ENCODE measurements around the gene EPB41L3.

DNA sequence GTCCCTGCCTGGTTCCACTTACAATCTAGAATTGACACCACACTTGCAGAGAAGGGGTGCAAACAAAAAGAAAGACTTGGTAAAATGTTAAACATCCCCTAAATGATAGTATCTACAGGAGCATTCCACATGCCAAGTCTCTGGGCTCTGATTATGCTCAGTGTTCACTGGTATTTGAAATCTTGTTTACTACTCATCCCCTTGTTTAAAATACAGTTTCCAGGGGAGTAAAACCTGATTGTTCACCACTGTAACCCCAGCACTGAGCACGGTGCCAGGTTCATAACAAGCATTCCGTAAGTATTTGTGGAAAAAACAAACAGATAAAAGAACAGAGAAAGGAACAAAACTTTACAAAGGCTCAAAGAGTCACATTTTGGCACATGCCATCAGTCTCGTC lies 11.7 kb downstream of the EPB41L3 start:
- no peak for TF ChIP-seq CTCF (IDR thresholded peaks at IDR 0.05; ENCODE audit: poor library complexity, severe bottlenecking)
- no peak for TF ChIP-seq POLR2AphosphoS5 (IDR thresholded peaks at IDR 0.05)
- TF ChIP-seq, protein P1, sequence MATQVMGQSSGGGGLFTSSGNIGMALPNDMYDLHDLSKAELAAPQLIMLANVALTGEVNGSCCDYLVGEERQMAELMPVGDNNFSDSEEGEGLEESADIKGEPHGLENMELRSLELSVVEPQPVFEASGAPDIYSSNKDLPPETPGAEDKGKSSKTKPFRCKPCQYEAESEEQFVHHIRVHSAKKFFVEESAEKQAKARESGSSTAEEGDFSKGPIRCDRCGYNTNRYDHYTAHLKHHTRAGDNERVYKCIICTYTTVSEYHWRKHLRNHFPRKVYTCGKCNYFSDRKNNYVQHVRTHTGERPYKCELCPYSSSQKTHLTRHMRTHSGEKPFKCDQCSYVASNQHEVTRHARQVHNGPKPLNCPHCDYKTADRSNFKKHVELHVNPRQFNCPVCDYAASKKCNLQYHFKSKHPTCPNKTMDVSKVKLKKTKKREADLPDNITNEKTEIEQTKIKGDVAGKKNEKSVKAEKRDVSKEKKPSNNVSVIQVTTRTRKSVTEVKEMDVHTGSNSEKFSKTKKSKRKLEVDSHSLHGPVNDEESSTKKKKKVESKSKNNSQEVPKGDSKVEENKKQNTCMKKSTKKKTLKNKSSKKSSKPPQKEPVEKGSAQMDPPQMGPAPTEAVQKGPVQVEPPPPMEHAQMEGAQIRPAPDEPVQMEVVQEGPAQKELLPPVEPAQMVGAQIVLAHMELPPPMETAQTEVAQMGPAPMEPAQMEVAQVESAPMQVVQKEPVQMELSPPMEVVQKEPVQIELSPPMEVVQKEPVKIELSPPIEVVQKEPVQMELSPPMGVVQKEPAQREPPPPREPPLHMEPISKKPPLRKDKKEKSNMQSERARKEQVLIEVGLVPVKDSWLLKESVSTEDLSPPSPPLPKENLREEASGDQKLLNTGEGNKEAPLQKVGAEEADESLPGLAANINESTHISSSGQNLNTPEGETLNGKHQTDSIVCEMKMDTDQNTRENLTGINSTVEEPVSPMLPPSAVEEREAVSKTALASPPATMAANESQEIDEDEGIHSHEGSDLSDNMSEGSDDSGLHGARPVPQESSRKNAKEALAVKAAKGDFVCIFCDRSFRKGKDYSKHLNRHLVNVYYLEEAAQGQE (IDR thresholded peaks at IDR 0.05; ENCODE audit: borderline replicate concordance): no peak
- TF ChIP-seq TAF1 (IDR thresholded peaks at IDR 0.05; ENCODE audit: low read depth): no peak
- no peak for TF ChIP-seq SMC3 (conservative IDR thresholded peaks at IDR 0.05; ENCODE audit: poor library complexity)
- no peak for TF ChIP-seq EZH2 (IDR thresholded peaks at IDR 0.05; ENCODE audit: borderline replicate concordance, insufficient read depth, low read length, poor library complexity, severe bottlenecking)

Data from neural cell (in vitro differentiated cells).